C4-2B (cell line): ENCODE data around the gene GABRB1.

Experiments used
- CTCF ChIP-seq: fragments of 450-650 bp; conservative IDR thresholded peaks from 2 replicates; pipeline ENCODE4 v1.5.1; 2017; ENCODE audit warnings: mild to moderate bottlenecking
- ZFX ChIP-seq: fragments of 450-650 bp; IDR thresholded peaks from 2 replicates; pipeline ENCODE4 v1.6.1; 2017

GRCh38 chr4:47143261-47143660 is 111.9 kb downstream of the GABRB1 start:
- TF ChIP-seq CTCF (no peak), ZFX (no peak)
